Endothelial cell (in vitro differentiated cells): ENCODE data around the gene UTF1. TPM values are rescaled to one million over a fixed set of nuclear protein-coding genes. Genes with fewer than 3 reads are reported as not detected.
"Not testable (repeated sequence)": the region's sequence is repeated elsewhere in the genome, so short reads cannot be mapped to it uniquely, and the experiment has no call there.

Source experiments
- DNase-seq: peaks from one replicate; pipeline ENCODE4 v3.0.0; 2021; ENCODE audit warnings: low spot score
- H3K27ac Mint-ChIP-seq: one replicate; pipeline ENCODE4 v1.8.0; 2021; ENCODE audit warnings: mixed read lengths, inconsistent platforms; ENCODE audit not compliant: unreplicated experiment
- H3K27me3 Mint-ChIP-seq: one replicate; pipeline ENCODE4 v1.8.0; 2021; ENCODE audit warnings: mild to moderate bottlenecking, moderate library complexity, mixed read lengths, inconsistent platforms; ENCODE audit not compliant: unreplicated experiment
- H3K36me3 Mint-ChIP-seq: one replicate; pipeline ENCODE4 v1.8.0; 2021; ENCODE audit warnings: mild to moderate bottlenecking, low read depth, mixed read lengths, inconsistent platforms; ENCODE audit not compliant: unreplicated experiment
- H3K4me1 Mint-ChIP-seq: one replicate; pipeline ENCODE4 v1.8.0; 2021; ENCODE audit warnings: mild to moderate bottlenecking, mixed read lengths, inconsistent platforms; ENCODE audit not compliant: unreplicated experiment
- H3K4me3 Mint-ChIP-seq: one replicate; pipeline ENCODE4 v1.8.0; 2021; ENCODE audit warnings: mild to moderate bottlenecking, mixed read lengths, inconsistent platforms; ENCODE audit not compliant: unreplicated experiment
- H3K9me3 Mint-ChIP-seq: one replicate; pipeline ENCODE4 v1.8.0; 2021; ENCODE audit warnings: mixed read lengths, inconsistent platforms; ENCODE audit not compliant: unreplicated experiment
- total RNA-seq: library from RNA; stranded (reverse); fragmentation: NEBNext Ultra II Directional; extraction: Animal tissue kit (Norgen Biotek cat#: 25700); gene quantifications from one replicate; pipeline ENCODE4 v1.2.1, GENCODE V29; 2021; ENCODE audit not compliant: unreplicated experiment
- TF ChIP-seq, protein P1 (sequence below): fragments of 200-600 bp; sonication (generic); IDR thresholded peaks from one replicate; pipeline ENCODE4 v1.5.0; 2021; ENCODE audit warnings: antibody characterized with exemption; ENCODE audit not compliant: unreplicated experiment

Gene UTF1
- total RNA-seq, 1 donor from 2014 or later, result 0.38 TPM

GRCh38 chr10:133261726-133262325, 31.8 kb downstream of the UTF1 start:
- TF ChIP-seq, protein P1, sequence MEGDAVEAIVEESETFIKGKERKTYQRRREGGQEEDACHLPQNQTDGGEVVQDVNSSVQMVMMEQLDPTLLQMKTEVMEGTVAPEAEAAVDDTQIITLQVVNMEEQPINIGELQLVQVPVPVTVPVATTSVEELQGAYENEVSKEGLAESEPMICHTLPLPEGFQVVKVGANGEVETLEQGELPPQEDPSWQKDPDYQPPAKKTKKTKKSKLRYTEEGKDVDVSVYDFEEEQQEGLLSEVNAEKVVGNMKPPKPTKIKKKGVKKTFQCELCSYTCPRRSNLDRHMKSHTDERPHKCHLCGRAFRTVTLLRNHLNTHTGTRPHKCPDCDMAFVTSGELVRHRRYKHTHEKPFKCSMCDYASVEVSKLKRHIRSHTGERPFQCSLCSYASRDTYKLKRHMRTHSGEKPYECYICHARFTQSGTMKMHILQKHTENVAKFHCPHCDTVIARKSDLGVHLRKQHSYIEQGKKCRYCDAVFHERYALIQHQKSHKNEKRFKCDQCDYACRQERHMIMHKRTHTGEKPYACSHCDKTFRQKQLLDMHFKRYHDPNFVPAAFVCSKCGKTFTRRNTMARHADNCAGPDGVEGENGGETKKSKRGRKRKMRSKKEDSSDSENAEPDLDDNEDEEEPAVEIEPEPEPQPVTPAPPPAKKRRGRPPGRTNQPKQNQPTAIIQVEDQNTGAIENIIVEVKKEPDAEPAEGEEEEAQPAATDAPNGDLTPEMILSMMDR, result no peak
- peaks cover 18% of the 10 kb centered on the region for H3K27me3 Mint-ChIP-seq
- H3K4me1 Mint-ChIP-seq, result no peaks in the 10 kb centered on the region
- no peaks in the 10 kb centered on the region for H3K9me3 Mint-ChIP-seq
- peak overlapping the region; percentile 51 for H3K4me3 Mint-ChIP-seq
- no peak overlapping the region for H3K27ac Mint-ChIP-seq
- DNase-seq, result peak; percentile 43
- H3K36me3 Mint-ChIP-seq, result peaks cover 3% of the 10 kb centered on the region

GRCh38 chr10:133262696-133263095, 32.7 kb downstream of the UTF1 start:
- Mint-ChIP-seq H3K36me3 (peaks cover 3% of the 10 kb centered on the region), H3K4me3 (no peak overlapping the region), H3K27me3 (peaks cover 16% of the 10 kb centered on the region), H3K9me3 (no peaks in the 10 kb centered on the region), H3K27ac (no peak overlapping the region), H3K4me1 (no peaks in the 10 kb centered on the region)
- TF ChIP-seq, protein P1, result no peak
- no peak for DNase-seq

- H3K4me1 Mint-ChIP-seq, result no peaks in the 10 kb centered on the region
- DNase-seq, result no peak
- H3K27me3 Mint-ChIP-seq, result peaks cover 16% of the 10 kb centered on the region
- no peak overlapping the region for H3K27ac Mint-ChIP-seq
- TF ChIP-seq, protein P1, result no peak
- no peak overlapping the region for H3K4me3 Mint-ChIP-seq
- peaks cover 3% of the 10 kb centered on the region for H3K36me3 Mint-ChIP-seq
- no peaks in the 10 kb centered on the region for H3K9me3 Mint-ChIP-seq
These were observed 33.7 kb downstream of the UTF1 start for GRCh38 chr10:133263674-133264073.

DNA sequence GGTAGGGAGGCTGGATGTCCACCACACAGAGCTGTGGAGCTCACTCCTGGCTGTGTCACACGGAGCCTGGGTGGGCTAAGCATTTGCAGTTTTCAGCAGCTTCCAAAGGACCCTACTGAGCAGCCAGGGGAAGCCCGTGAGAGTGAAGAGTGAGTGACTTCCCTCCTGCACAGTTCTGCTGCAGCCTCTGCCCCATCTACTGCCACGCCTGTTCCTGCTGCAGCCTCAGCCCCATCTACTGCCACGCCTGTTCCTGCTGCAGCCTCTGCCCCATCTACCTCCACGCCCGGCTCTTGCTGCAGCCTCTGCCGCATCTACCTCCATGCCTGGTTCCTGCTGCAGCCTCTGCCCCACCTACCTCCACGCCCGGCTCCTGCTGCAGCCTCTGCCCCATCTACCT, 34.4 kb downstream of the UTF1 start:
- no peaks in the 10 kb centered on the region for H3K4me1 Mint-ChIP-seq
- H3K9me3 Mint-ChIP-seq, result no peaks in the 10 kb centered on the region
- DNase-seq, result no peak
- peaks cover 3% of the 10 kb centered on the region for H3K36me3 Mint-ChIP-seq
- no peak overlapping the region for H3K4me3 Mint-ChIP-seq
- TF ChIP-seq, protein P1, result no peak
- H3K27ac Mint-ChIP-seq, result no peak overlapping the region
- peaks cover 14% of the 10 kb centered on the region for H3K27me3 Mint-ChIP-seq

GRCh38 chr10:133265052-133265451, 35.0 kb downstream of the UTF1 start:
- H3K27me3 Mint-ChIP-seq, result peaks cover 14% of the 10 kb centered on the region
- not testable (repeated sequence) for H3K27ac Mint-ChIP-seq, H3K4me1 Mint-ChIP-seq, DNase-seq, H3K36me3 Mint-ChIP-seq, H3K4me3 Mint-ChIP-seq, H3K9me3 Mint-ChIP-seq
